Measurements from ENCODE around the gene TMEM38A. TPM values are rescaled to one million over a fixed set of nuclear protein-coding genes. Genes with fewer than 3 reads are reported as not detected.
"Not testable (repeated sequence)": the region's sequence is repeated elsewhere in the genome, so short reads cannot be mapped to it uniquely, and the experiment has no call there.

Gene TMEM38A
- total RNA-seq, 4 donors from 2014 or later: 3.5 to 5.0 TPM; not detected in 2

- Histone ChIP-seq H3K36me3 (peaks cover 0 to 2% of the 10 kb centered on the region in 2 donors), H3K27ac (no peak overlapping the region), H3K27me3 (no peaks in the 10 kb centered on the region), H3K9me3 (no peaks in the 10 kb centered on the region), H3K4me1 (no peaks in the 10 kb centered on the region), H3K4me3 (no peak overlapping the region)
- no peak for DNase-seq
- intact Hi-C loops (cut with DNase I; ENCODE audit: low total_unique reads): no loop called here
- TF ChIP-seq CTCF (IDR thresholded peaks at IDR 0.05): no peak
- TF ChIP-seq POLR2A (IDR thresholded peaks at IDR 0.05): no peak
These were observed 15.8 kb upstream of the TMEM38A start for GRCh38 chr19:16645140-16645539.

- intact Hi-C loops (cut with DNase I; ENCODE audit: low total_unique reads): no loop called here
These were observed 11.2 kb upstream of the TMEM38A start for GRCh38 chr19:16649734-16650133.

GRCh38 chr19:16650821-16651220, 10.1 kb upstream of the TMEM38A start:
- peaks cover 0 to 2% of the 10 kb centered on the region in 2 donors for H3K36me3 ChIP-seq
- TF ChIP-seq POLR2A (IDR thresholded peaks at IDR 0.05) (no peak), CTCF (IDR thresholded peaks at IDR 0.05) (no peak)
- intact Hi-C loops (cut with DNase I; ENCODE audit: low total_unique reads): no loop called here
- no peak overlapping the region for H3K27ac ChIP-seq
- H3K4me3 ChIP-seq: no peak overlapping the region
- H3K27me3 ChIP-seq: no peaks in the 10 kb centered on the region
- H3K4me1 ChIP-seq: no peaks in the 10 kb centered on the region
- no peaks in the 10 kb centered on the region for H3K9me3 ChIP-seq
- no peak for DNase-seq

More at GRCh38 chr19:16649734-16650133, 11.2 kb upstream of the TMEM38A start:
- H3K27ac ChIP-seq: no peak overlapping the region
- TF ChIP-seq CTCF (IDR thresholded peaks at IDR 0.05): no peak
- TF ChIP-seq POLR2A (IDR thresholded peaks at IDR 0.05): no peak
- H3K4me3 ChIP-seq: no peak overlapping the region
- no peaks in the 10 kb centered on the region for H3K9me3 ChIP-seq
- H3K36me3 ChIP-seq: peaks cover 0 to 2% of the 10 kb centered on the region in 2 donors
- no peaks in the 10 kb centered on the region for H3K27me3 ChIP-seq
- DNase-seq: no peak
- no peaks in the 10 kb centered on the region for H3K4me1 ChIP-seq

- H3K4me3 ChIP-seq; H3K4me1 ChIP-seq; H3K27me3 ChIP-seq; intact Hi-C loops (cut with DNase I; ENCODE audit: low total_unique reads); DNase-seq; H3K27ac ChIP-seq; H3K36me3 ChIP-seq; H3K9me3 ChIP-seq: not testable (repeated sequence)
These were observed 9.3 kb upstream of the TMEM38A start for GRCh38 chr19:16651421-16652188.

GRCh38 chr19:16652854-16653253, 8.1 kb upstream of the TMEM38A start:
- intact Hi-C loops (cut with DNase I; ENCODE audit: low total_unique reads): no loop called here
- Histone ChIP-seq H3K36me3 (no peaks in the 10 kb centered on the region), H3K4me1 (no peaks in the 10 kb centered on the region), H3K9me3 (no peaks in the 10 kb centered on the region), H3K27me3 (no peaks in the 10 kb centered on the region), H3K27ac (no peak overlapping the region), H3K4me3 (no peak overlapping the region)
- TF ChIP-seq CTCF (IDR thresholded peaks at IDR 0.05) (no peak), POLR2A (IDR thresholded peaks at IDR 0.05) (no peak)
- no peak for DNase-seq

Data from uterus (tissue), 4 donors.